ENCODE measurements around the gene EIF3B.

DNA sequence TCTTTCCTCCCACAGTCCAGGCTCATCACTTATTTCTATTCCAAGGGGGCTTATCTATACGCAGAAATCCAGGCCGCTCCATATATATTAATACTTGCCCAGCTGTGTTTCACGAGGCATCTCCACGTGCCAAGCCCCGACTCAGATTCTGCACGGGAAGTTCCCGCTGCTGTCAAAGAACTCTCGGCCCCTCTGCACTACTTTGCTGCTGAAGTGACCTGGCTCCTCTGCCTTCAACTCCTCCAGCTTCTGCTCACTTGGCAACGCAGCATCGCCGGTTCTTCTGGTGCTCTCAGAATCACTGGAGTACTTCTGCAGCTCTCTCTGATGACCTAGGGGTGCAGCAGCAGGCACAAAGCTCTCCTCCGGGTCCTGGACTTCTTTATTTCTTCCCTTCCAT is 39.1 kb downstream of the EIF3B start:
- no peak for TF ChIP-seq POLR2A (IDR thresholded peaks at IDR 0.05; ENCODE audit: low read depth, low read length)
- TF ChIP-seq, protein P1, sequence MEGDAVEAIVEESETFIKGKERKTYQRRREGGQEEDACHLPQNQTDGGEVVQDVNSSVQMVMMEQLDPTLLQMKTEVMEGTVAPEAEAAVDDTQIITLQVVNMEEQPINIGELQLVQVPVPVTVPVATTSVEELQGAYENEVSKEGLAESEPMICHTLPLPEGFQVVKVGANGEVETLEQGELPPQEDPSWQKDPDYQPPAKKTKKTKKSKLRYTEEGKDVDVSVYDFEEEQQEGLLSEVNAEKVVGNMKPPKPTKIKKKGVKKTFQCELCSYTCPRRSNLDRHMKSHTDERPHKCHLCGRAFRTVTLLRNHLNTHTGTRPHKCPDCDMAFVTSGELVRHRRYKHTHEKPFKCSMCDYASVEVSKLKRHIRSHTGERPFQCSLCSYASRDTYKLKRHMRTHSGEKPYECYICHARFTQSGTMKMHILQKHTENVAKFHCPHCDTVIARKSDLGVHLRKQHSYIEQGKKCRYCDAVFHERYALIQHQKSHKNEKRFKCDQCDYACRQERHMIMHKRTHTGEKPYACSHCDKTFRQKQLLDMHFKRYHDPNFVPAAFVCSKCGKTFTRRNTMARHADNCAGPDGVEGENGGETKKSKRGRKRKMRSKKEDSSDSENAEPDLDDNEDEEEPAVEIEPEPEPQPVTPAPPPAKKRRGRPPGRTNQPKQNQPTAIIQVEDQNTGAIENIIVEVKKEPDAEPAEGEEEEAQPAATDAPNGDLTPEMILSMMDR (conservative IDR thresholded peaks at IDR 0.05; ENCODE audit: low read depth, low read length) = no peak
- TF ChIP-seq RAD21 (IDR thresholded peaks at IDR 0.05; ENCODE audit: low read length) = no peak
- TF ChIP-seq SMC3 (IDR thresholded peaks at IDR 0.05; ENCODE audit: low read depth, low read length) = no peak
- TF ChIP-seq RFX5 (IDR thresholded peaks at IDR 0.05; ENCODE audit: low read depth, low read length) = no peak
- TF ChIP-seq, protein P2, sequence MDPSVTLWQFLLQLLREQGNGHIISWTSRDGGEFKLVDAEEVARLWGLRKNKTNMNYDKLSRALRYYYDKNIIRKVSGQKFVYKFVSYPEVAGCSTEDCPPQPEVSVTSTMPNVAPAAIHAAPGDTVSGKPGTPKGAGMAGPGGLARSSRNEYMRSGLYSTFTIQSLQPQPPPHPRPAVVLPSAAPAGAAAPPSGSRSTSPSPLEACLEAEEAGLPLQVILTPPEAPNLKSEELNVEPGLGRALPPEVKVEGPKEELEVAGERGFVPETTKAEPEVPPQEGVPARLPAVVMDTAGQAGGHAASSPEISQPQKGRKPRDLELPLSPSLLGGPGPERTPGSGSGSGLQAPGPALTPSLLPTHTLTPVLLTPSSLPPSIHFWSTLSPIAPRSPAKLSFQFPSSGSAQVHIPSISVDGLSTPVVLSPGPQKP (IDR thresholded peaks at IDR 0.05; ENCODE audit: borderline replicate concordance, low read depth, low read length) = no peak
- no peak for TF ChIP-seq BHLHE40 (IDR thresholded peaks at IDR 0.05; ENCODE audit: low read depth, low read length)
- TF ChIP-seq MXI1 (IDR thresholded peaks at IDR 0.05; ENCODE audit: borderline replicate concordance, low read depth, low read length) = no peak
- TF ChIP-seq CEBPB (IDR thresholded peaks at IDR 0.05; ENCODE audit: low read depth, low read length) = no peak
